Osteoblast (primary cell): Measurements from ENCODE around the gene MAPKAP1. TPM values are rescaled to one million over a fixed set of nuclear protein-coding genes. Genes with fewer than 3 reads are reported as not detected.

Experiments
- DNase-seq: peaks from one replicate; pipeline ENCODE4 v3.0.0; 2011; ENCODE audit warnings: low spot score, mixed read lengths; ENCODE audit not compliant: insufficient read length; ENCODE audit errors: missing footprints
- H2AFZ ChIP-seq: 2 replicates; pipeline ENCODE4 v1.6.0; 2011; ENCODE audit warnings: mild to moderate bottlenecking, low read length
- H3K27ac ChIP-seq: 2 replicates; pipeline ENCODE4 v1.5.1; 2011; ENCODE audit warnings: mild to moderate bottlenecking, low read depth, low read length, moderate library complexity
- H3K27me3 ChIP-seq: 2 replicates; pipeline ENCODE4 v1.6.0; 2012; ENCODE audit warnings: mild to moderate bottlenecking, control low read depth, inconsistent platforms, low read length, moderate library complexity; ENCODE audit not compliant: insufficient read depth
- H3K36me3 ChIP-seq: 2 replicates; pipeline ENCODE4 v1.5.1; 2011; ENCODE audit warnings: mild to moderate bottlenecking, low read length, control low read depth, moderate library complexity; ENCODE audit not compliant: insufficient read depth
- H3K4me1 ChIP-seq: 2 replicates; pipeline ENCODE4 v1.5.1; 2011; ENCODE audit warnings: mild to moderate bottlenecking, low read length, control low read depth, moderate library complexity; ENCODE audit not compliant: insufficient read depth
- H3K4me2 ChIP-seq: 2 replicates; pipeline ENCODE4 v1.6.0; 2011; ENCODE audit warnings: mild to moderate bottlenecking, low read length; ENCODE audit not compliant: insufficient read depth
- H3K4me3 ChIP-seq: fragments of 200-600 bp; sonication (generic); 3 replicates; pipeline ENCODE4 v1.5.1; 2012; ENCODE audit warnings: mild to moderate bottlenecking, low read length, inconsistent platforms; ENCODE audit not compliant: insufficient read depth
- H3K79me2 ChIP-seq: 2 replicates; pipeline ENCODE4 v1.6.0; 2012; ENCODE audit warnings: mild to moderate bottlenecking, low read length, control low read depth, inconsistent platforms; ENCODE audit not compliant: insufficient read depth
- H3K9me3 ChIP-seq: 2 replicates; pipeline ENCODE4 v1.5.1; 2011; ENCODE audit warnings: low read depth, low read length, control low read depth
- H4K20me1 ChIP-seq: 2 replicates; pipeline ENCODE4 v1.6.0; 2012; ENCODE audit warnings: mild to moderate bottlenecking, low read length, control low read depth; ENCODE audit not compliant: insufficient read depth
- total RNA-seq: library from RNA; depleted of rRNA; stranded (reverse); fragments of >200 nt; gene quantifications from 2 replicates; pipeline ENCODE4 v1.2.3, GENCODE V29; 2012
- TF ChIP-seq, protein P1 (sequence below): IDR thresholded peaks from 2 replicates; pipeline ENCODE4 v1.5.1; 2011; ENCODE audit warnings: mild to moderate bottlenecking, low read depth, low read length, moderate library complexity; ENCODE audit errors: extremely low read depth

MAPKAP1 gene
- total RNA-seq, 1 donor = 72.4 TPM

DNA sequence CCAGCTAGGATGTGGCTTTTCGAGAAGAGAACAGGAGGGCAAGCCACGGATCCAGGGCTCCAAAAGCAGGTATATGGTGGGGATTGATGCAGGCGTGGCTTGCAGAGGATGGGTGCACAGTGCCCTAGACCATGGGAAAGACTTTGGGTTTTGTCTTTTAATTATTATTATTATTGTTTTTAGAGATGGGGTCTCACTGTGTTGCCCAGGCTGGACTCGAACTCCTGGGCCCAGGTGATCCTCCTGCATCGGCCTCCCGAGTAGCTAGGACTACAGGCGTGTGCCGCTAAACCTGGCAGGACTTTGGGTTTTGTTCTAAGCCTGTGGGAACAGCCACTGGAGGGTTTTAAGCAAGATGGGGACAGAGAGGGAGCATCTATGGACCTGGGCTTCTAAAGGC, 293.4 kb downstream of the MAPKAP1 start:
- DNase-seq = no peak
- H3K27ac ChIP-seq = no peak overlapping the region
- no peaks in the 10 kb centered on the region for H3K4me1 ChIP-seq
- H3K79me2 ChIP-seq = no peaks in the 10 kb centered on the region
- H3K36me3 ChIP-seq = no peaks in the 10 kb centered on the region
- H3K9me3 ChIP-seq = no peaks in the 10 kb centered on the region
- TF ChIP-seq, protein P1, sequence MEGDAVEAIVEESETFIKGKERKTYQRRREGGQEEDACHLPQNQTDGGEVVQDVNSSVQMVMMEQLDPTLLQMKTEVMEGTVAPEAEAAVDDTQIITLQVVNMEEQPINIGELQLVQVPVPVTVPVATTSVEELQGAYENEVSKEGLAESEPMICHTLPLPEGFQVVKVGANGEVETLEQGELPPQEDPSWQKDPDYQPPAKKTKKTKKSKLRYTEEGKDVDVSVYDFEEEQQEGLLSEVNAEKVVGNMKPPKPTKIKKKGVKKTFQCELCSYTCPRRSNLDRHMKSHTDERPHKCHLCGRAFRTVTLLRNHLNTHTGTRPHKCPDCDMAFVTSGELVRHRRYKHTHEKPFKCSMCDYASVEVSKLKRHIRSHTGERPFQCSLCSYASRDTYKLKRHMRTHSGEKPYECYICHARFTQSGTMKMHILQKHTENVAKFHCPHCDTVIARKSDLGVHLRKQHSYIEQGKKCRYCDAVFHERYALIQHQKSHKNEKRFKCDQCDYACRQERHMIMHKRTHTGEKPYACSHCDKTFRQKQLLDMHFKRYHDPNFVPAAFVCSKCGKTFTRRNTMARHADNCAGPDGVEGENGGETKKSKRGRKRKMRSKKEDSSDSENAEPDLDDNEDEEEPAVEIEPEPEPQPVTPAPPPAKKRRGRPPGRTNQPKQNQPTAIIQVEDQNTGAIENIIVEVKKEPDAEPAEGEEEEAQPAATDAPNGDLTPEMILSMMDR = no peak
- H3K27me3 ChIP-seq = no peaks in the 10 kb centered on the region
- no peak overlapping the region for H3K4me3 ChIP-seq
- no peaks in the 10 kb centered on the region for H4K20me1 ChIP-seq
- H3K4me2 ChIP-seq = no peak overlapping the region
- no peak overlapping the region for H2AFZ ChIP-seq

DNA sequence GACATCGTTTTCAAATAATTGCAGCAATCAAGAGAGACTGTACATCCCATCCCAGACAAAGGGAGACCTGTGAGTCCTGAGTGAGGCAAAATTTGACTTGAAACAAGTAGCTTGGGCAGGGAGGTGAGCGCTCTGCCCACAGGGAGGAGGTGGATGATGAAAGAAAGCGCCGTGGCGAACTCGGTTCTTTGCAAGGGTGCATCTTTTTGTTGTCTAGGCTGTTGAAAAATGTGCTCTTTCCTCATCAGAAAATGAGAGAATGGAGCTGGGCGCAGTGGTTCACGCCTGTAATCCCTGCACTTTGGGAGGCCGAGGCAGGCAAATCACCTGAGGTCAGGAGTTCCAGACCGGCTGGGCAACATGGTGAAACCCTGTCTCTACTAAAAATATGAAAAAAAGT, 294.8 kb downstream of the MAPKAP1 start:
- Histone ChIP-seq H3K79me2 (no peaks in the 10 kb centered on the region), H3K4me2 (no peak overlapping the region), H3K4me1 (no peaks in the 10 kb centered on the region), H3K36me3 (no peaks in the 10 kb centered on the region), H3K27ac (no peak overlapping the region), H2AFZ (no peak overlapping the region), H3K27me3 (no peaks in the 10 kb centered on the region), H4K20me1 (no peaks in the 10 kb centered on the region), H3K4me3 (no peak overlapping the region), H3K9me3 (no peaks in the 10 kb centered on the region)
- TF ChIP-seq, protein P1 = no peak
- peak; percentile 23 for DNase-seq

DNA sequence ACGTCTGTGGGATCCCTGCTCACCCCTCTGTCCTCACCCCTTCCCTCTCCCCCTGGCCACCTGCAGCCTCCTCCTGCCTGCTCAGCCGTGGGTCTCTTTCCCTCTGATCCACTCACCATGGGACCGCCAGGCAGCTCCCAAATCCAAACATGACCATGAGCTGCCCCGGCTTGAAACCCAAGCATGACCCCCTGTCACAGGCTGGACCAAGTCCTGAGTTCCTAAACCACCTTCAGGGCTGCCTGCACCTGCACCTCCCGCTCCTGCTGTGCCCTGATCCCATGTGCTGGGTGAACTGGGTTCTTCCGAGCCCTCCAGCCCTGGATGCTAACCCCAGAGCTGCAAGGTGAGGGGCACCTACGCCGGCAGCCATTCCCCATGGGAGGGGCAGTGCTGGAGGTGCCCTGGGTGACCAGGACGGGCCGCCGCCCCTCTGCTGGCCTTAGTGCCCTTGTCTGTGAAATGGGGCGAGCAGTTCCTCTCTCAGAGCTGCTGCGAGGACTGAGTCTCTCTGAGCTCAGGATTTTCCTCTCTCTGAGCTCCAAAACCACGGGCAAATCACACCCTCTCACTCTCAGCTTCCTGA, 295.7 kb downstream of the MAPKAP1 start:
- Histone ChIP-seq H3K4me3 (peak overlapping the region; percentile 46), H4K20me1 (no peaks in the 10 kb centered on the region), H3K4me1 (no peaks in the 10 kb centered on the region)

GRCh38 chr9:125410522-125410894, 296.5 kb downstream of the MAPKAP1 start:
- Histone ChIP-seq H3K9me3 (no peaks in the 10 kb centered on the region), H2AFZ (no peak overlapping the region), H4K20me1 (no peaks in the 10 kb centered on the region), H3K36me3 (no peaks in the 10 kb centered on the region), H3K4me1 (no peaks in the 10 kb centered on the region), H3K27me3 (no peaks in the 10 kb centered on the region), H3K4me2 (no peak overlapping the region), H3K79me2 (no peaks in the 10 kb centered on the region), H3K27ac (no peak overlapping the region), H3K4me3 (peak overlapping the region; percentile 46)
- no peak for DNase-seq
- TF ChIP-seq, protein P1 = no peak

More for the DNA sequence above, 295.7 kb downstream of the MAPKAP1 start:
- Histone ChIP-seq H3K9me3 (no peaks in the 10 kb centered on the region), H3K36me3 (no peaks in the 10 kb centered on the region), H3K27me3 (no peaks in the 10 kb centered on the region), H3K79me2 (no peaks in the 10 kb centered on the region), H2AFZ (no peak overlapping the region), H3K27ac (no peak overlapping the region), H3K4me2 (no peak overlapping the region)
- TF ChIP-seq, protein P1 = no peak
- peak; percentile 73 for DNase-seq
